ENCODE data around the gene AGPS. TPM values are rescaled to one million over a fixed set of nuclear protein-coding genes. Genes with fewer than 3 reads are reported as not detected.
"Not testable (repeated sequence)": the region's sequence is repeated elsewhere in the genome, so short reads cannot be mapped to it uniquely, and the experiment has no call there.

The AGPS gene
- total RNA-seq, 1 donor from 2014 or later = 34.5 TPM

GRCh38 chr2:177471990-177472389, 79.4 kb downstream of the AGPS start:
- DNase-seq (ENCODE audit: low spot score) = no peak

DNA sequence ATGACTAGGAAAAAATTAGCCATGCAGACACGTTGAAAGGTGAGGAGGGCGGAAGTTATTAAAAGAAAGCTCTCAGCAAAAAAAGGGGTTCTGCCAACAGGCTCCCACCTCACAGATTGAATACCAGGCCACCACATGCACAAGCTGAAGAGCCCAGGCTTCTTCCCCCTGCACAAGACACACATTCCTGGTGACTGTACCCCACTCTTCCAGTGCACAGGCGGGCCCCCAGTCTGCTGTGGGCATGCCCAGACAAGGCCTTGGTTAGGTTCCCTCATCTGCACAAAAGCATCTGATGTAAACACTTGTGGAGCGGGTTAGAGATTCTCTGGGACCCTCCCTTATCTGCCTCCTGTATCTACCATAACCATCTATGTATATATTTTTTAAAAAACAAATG, 81.7 kb downstream of the AGPS start:
- DNase-seq (ENCODE audit: low spot score) = no peak

- DNase-seq (ENCODE audit: low spot score) = no peak
Observed at GRCh38 chr2:177474998-177475397, 82.4 kb downstream of the AGPS start.

- DNase-seq (ENCODE audit: low spot score) = no peak
Observed at GRCh38 chr2:177476897-177477296, 84.3 kb downstream of the AGPS start.

DNA sequence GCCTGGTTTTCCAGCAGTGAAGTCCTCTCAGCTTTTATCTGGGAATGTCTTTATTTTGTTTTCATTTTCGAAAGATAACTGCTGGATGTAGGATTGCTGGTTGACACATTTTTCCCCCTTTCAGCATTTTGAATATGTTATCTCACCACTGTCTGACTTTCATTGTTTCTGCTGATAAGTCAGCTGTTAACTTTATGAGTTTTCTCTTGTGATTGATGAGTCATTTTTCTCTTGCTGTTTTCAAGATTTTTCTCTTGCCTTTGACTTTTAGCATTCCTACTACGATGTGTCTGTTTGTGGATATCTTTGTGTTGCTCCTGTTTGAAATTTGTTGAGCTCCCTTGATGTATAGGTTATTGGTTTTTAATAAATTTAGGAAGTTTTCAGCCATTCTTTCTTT, 85.5 kb downstream of the AGPS start:
- DNase-seq (ENCODE audit: low spot score) = no peak

DNA sequence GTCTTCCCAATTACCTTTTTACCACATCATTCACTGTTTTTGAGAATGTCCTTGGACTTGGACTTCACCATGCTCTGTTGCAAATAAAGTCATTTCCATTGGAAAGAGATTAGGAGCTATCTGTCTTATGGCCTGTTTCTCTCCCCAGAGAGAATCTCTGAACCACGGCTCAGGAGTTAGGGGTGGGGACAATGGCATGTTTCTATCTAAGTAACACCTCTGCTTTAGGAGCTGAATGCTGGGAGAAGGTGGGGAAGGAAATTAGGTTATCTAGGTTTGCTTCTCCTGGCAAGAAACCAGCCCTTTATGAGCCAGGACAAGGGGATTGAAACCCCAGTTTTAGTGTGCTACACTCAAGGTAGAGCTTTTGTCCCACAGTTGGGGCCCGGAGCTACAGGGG, 86.3 kb downstream of the AGPS start:
- no peak for DNase-seq (ENCODE audit: low spot score)

DNA sequence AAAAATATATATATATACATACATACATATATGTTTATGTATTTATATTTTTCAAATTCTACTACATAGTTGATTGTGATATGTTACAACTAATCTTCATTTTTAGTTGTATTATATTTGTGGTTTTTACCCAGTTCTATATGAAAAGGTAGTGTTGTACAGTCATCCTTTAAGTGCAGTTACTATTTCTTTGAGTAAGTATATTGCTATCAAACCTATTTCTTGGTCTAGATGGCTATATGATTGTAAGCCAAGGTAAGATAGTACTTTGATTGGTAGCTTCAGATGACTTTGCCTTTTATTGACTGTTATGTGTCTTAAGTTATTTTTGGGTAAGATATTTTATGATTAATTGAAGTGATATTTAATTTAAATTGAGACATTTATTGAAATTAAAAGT, 89.6 kb downstream of the AGPS start:
- DNase-seq (ENCODE audit: low spot score) = no peak

DNA sequence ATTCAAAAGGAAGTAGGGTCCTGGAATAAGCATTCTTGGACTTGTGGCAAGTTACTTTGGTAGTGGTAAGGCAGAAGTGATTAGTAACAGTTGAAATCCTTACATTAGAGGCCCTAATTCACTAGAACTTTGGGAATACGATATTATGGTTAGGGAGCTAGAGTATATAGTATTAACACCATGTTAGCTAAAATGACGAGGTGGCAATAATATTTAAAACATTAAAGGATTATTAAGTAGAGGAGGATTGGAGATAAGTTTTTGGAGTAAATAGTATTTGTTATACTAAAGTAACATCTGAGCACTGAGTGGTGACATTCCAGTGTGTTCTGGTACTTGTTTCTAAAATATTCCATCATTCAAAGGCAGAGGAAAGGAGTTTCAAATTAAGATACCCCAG, 91.0 kb downstream of the AGPS start:
- DNase-seq (ENCODE audit: low spot score) = no peak

- DNase-seq (ENCODE audit: low spot score) = no peak
Observed at GRCh38 chr2:177484180-177484795, 91.7 kb downstream of the AGPS start.

DNA sequence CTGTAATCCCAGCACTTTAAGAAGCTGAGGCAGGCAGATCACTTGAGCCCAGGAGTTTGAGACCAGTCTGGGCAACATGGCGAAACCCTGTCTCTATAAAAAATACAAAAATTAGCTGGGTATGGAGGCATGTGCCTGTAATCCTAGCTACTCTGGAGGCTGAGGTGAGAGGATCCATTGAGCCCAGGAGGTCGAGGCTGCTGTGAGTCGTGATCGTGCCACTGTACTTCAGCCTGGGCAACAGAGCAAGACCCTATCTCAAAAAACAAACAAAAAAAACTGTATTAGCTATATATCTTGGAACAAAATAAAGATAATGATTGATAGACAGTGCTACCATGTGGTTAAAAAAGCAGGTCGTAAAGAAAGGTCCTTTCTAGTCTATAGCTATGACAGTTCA, 93.1 kb downstream of the AGPS start:
- DNase-seq (ENCODE audit: low spot score) = not testable (repeated sequence)

DNA sequence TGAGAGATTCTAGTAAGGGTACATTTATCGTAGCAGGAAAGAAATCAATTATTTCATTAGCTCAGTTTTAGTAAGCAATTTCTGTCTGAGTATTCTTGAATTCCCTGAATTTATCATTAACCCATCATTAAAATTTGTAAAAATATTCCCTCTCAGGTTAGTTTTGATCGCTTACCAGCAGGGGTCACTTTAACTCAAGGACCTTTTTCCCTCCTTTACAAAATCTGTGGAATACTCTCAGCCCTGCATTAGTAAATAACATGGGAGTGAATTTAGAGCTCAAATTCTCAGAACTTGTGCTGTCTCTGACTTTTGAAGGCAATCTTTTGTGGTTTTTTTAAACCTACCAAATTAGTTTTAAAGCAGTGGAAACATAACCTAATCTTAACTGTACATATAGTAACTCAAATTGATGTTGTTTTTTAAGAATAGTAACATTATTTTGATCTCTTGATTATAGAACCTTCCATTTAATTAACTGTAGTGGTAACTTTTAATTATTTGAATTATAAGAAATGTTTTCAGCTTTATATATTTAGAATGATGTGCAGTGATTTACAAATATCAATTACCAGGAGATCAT, 97.2 kb downstream of the AGPS start:
- DNase-seq (ENCODE audit: low spot score) = no peak

DNA sequence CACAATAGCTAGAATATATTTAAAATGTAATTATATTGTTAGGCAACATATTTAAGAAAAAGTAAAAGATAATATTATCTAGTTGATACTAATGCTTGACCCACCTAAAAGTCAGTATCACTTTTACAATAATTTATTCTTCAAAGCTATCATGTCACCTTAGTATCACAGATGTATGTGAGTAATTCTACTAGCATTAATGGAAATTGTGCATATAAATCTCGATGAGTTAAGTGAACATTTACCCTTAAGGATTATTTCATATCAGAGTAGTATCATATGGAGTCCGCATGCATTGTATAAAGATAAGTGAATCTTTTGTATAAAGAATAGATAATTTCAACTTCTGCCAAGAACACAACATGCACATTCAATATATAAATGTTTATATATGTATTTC, 103.4 kb downstream of the AGPS start:
- DNase-seq (ENCODE audit: low spot score) = no peak

GRCh38 chr2:177496921-177497320, 104.3 kb downstream of the AGPS start:
- no peak for DNase-seq (ENCODE audit: low spot score)

GRCh38 chr2:177501186-177501585, 108.6 kb downstream of the AGPS start:
- DNase-seq (ENCODE audit: low spot score) = no peak

GRCh38 chr2:177506505-177506904, 113.9 kb downstream of the AGPS start:
- DNase-seq (ENCODE audit: low spot score) = no peak

GRCh38 chr2:177506998-177507397, 114.4 kb downstream of the AGPS start:
- DNase-seq (ENCODE audit: low spot score) = no peak

- no peak for DNase-seq (ENCODE audit: low spot score)
Observed at GRCh38 chr2:177516824-177517544, 124.4 kb downstream of the AGPS start.

DNA sequence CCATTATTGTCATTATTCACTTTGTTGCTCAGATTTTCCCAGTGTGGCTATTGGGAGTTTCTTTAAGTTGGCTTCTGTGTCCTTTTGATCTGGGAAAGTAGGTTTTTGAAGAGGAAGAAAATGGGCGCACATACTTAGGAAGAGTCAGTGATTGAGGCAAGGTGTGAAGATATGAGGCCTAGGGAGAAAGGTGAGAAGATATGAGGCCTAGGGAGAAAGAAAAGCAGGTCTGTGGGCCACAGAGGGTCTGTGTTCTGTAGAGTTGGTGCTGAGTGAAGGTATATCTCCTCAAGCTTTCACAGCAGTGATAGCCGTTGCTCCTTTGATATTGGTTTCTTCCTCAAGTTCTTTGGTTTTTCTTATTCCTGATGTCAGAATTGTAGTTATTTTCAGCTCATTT, 126.2 kb downstream of the AGPS start:
- DNase-seq (ENCODE audit: low spot score) = no peak

DNA sequence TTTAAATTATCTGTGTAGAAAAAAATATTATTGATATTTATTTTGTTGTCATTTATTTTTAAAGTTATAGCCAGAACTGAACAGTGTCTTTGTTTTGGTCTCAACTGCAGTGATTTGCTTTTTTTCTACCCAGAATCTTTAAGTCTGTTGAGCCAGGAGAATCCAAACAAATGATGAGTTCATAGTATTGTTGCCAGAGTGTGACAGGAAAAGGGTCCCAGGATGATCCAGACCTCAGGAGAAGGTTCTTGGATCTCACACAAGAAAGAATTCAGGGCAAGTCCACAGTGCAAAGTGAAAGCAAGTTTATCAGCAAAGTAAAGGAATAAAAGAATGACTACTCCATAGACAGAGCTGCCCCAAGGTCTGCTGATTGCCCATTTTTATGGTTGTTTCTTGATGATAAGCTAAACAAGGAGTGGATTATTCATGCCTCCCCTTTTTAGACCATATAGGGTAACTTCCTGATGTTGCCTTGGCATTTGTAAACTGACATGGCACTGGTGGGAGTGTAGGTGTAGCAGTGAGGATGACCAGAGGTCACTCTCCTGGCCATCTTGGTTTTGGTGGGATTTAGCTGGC, 127.1 kb downstream of the AGPS start:
- no peak for DNase-seq (ENCODE audit: low spot score)

DNA sequence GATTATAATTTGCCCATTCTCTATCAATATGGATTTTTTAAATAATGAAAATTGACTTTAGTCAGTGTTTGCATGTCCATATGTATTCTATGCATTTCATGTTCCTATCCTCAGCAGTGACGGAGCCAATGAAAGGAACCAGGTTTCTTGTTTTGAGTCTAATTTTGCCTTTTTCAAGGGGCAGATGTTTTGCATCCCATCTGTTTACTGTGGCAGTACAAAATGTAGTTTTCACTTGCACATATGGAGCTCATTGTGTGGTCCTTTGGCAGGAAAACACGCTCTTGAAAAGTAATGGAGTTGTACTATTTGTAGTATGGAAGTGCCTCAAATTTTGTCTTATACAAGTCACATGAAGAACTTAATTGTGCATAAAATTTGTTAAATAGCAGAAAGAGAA, 127.8 kb downstream of the AGPS start:
- no peak for DNase-seq (ENCODE audit: low spot score)

DNA sequence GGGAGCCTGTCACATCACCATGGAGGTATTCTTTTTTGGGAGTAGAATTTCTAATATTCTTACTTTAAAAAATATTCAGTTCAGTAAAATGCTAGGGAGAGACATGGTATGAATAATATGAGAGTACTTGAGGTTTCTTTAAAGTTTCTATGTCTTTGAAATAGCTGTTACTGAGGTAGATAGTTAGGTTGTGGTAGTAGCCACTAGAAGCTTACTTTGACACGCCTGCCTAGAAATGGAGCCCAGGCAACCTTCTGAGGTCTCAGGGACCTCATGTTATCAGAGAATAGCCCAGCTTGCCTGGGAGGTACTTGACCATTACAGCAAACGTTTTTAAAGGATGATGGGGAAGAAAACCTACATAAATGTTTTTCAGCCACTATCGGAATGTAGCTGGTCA, 131.2 kb downstream of the AGPS start:
- no peak for DNase-seq (ENCODE audit: low spot score)

GRCh38 chr2:177525351-177525924, 132.9 kb downstream of the AGPS start:
- DNase-seq (ENCODE audit: low spot score) = no peak
